Right ventricle myocardium inferior (tissue), 1 donor: Measurements from ENCODE around the gene FOXK1. TPM values are rescaled to one million over a fixed set of nuclear protein-coding genes. Genes with fewer than 3 reads are reported as not detected.
"Not testable (repeated sequence)": the region's sequence is repeated elsewhere in the genome, so short reads cannot be mapped to it uniquely, and the experiment has no call there.

ENCODE experiments used
- ATAC-seq: fragments of 200-7000 bp; cut with Tn5 transposase; one replicate; pipeline ENCODE4 v1.9.1; 2020; ENCODE audit warnings: mild to moderate bottlenecking, moderate library complexity
- DNase-seq: peaks from one replicate; pipeline ENCODE4 v3.0.0; 2021; ENCODE audit errors: missing footprints
- intact Hi-C: fragments of 100-400 bp; cut with DNase I; formaldehyde crosslinking; loops from one replicate; pipeline ENCODE4 v1.11.0; 2022
- total RNA-seq: library from RNA; stranded (reverse); fragmentation: NEBNext Ultra II Directional; extraction: Animal tissue kit (Norgen Biotek cat#: 25700); gene quantifications from one replicate; pipeline ENCODE4 v1.2.1, GENCODE V29; 2021
- donor health status: DM: no; HTN: yes; CAD: no; lungs with severe emphysema.

FOXK1 gene
- total RNA-seq, 1 donor from 2014 or later, result 16.8 TPM

DNA sequence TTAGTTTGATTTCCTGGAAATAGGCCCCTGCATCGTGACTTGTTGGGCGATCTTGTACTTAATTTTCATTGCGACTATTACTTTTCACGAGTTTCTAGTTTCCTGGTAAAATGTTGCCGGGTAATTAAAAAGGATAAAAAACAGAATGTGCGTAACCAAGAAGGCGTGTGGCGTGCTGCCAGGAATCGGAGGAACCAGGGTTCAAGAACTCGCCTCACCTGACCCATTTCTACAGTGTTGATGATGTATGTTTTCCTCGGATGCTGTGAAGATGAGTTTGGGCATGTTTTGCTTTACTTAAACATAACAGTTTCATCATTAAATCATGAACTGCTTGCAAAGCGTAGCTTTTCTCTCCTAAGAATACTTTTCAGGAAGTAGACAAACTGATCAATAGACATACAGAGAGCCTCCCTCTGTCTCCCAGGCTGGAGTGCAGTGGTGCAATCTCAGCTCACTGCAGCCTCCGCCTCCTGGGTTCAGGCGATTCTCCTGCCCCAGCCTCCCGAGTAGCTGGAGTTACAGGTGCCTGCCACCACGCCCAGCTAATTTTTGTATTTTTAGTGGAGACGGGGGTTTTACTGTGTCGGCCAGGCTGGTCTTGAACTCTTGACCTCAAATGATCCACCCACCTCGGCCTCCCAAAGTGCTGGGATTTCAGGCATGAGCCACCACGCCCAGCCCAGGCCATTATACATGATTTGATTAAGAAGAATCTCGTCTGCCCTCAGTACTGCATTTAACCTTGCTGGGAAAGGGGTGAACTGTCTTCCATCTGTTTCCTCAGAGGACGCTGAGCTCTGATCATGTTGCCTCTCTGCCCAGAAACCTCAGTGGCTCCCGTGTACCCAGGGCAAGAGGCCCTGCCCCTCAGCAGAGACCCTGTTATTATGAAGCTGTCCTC, 9.1 kb downstream of the FOXK1 start:
- ATAC-seq, result no peak
- DNase-seq, result no peak
- intact Hi-C loops, result no loop called here

DNA sequence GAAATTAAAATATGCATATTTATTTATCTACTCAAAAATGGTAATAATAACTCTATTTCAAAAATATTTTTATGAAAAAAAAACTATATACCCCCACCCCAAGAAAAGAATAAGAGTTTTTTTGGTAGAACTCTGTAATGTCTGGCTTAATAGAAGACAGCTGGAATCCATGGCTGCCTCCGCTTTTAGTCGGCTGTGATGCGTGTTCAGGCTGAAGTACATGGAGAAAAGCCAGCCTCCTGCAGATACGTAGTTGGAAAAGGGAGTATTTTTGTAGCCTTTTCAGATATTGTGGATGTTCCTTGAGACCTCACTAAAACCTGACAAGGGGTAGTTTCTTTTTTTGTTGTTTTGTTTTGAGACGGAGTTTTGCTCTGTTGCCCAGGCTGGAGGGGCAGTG, 10.0 kb downstream of the FOXK1 start:
- DNase-seq, result no peak
- intact Hi-C loops, result no loop called here
- peak; percentile 55 for ATAC-seq

DNA sequence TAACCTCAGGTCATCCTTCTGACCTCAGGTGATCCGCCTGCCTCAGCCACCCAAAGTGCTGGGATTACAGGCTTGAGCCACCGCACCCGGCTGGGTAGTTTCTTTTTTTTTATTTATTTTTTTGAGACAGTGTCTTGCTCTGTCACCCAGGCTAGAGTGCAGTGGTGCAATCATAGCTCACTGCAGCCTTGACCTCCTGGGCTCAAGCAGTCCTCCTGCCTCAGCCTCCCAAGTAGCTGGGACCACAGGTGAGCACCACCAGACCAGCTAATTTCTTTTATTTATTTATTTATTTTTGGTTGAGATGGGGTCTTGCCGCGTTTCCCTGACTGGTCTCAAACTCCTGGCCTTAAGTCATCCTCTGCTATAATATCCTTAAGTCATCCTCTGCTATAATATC, 10.5 kb downstream of the FOXK1 start:
- intact Hi-C loops, DNase-seq, ATAC-seq: not testable (repeated sequence)

DNA sequence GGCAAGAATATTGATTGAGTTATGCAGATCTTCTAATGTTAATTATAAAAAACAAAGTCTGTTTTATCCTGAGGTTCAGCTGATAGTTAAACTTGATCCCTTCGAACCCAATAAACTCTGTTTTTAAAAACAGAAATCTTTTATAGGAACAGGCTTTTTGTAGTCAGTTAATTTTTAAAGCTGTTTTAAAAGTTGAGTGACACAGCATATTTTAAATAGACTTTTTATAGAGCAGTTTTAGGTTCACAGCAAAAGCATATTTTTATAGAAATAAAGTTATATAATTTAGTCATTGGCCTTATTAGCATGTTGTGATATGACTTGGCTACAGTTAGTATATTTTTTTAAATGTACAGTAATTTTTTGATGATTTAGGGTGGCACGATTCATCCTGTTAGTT, 11.1 kb downstream of the FOXK1 start:
- intact Hi-C loops, result no loop called here
- DNase-seq, result no peak

DNA sequence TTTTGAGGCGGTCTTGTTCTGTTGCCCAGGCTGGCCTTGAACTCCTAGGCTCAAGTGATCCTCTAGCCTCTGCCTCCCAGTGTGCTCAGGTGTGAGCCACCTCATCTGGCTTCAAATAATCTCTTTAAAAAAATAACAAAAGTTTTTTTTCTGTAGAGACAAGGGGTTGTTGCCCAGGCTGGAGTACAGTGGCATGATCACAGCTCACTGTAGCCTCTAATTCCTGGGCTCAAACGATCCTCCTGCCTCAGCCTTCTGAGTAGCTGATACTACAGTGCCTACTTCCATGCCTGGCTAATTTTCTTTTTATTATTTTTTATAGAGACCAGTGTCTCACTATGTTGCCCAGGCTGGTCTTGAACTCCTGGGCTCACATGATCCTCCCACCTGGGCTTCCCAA, 11.7 kb downstream of the FOXK1 start:
- intact Hi-C loops, result loop anchor here (2.0 kb wide), 1 partner anchor 51 kb away; no protein-coding TSS in a partner anchor
- DNase-seq, result no peak

More for the DNA sequence above, 11.1 kb downstream of the FOXK1 start:
- no peak for ATAC-seq

DNA sequence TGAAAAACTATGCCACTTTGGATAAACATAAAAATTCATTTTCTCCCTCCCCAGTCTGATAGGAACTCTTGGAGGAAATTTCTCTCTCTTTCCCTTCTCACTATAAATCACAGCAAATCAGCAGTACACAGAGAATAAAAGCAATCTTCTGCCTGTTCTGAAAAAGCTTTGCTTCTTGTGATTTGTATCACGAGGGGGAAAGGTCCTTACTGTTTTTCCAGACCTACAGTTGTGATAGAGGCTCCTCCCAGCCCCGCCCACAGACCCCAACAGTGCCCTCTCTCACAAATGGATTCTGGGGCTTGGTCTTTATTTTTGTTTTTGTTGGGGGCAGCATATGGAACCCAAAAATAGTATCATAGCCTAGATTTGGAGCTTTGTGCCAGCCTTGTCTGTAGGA, 12.2 kb downstream of the FOXK1 start:
- ATAC-seq (no peak), DNase-seq (no peak)
- intact Hi-C loops, result loop anchor here (2.0 kb wide), 1 partner anchor 50 kb away; no protein-coding TSS in a partner anchor

More for the DNA sequence above, 11.7 kb downstream of the FOXK1 start:
- ATAC-seq, result no peak

DNA sequence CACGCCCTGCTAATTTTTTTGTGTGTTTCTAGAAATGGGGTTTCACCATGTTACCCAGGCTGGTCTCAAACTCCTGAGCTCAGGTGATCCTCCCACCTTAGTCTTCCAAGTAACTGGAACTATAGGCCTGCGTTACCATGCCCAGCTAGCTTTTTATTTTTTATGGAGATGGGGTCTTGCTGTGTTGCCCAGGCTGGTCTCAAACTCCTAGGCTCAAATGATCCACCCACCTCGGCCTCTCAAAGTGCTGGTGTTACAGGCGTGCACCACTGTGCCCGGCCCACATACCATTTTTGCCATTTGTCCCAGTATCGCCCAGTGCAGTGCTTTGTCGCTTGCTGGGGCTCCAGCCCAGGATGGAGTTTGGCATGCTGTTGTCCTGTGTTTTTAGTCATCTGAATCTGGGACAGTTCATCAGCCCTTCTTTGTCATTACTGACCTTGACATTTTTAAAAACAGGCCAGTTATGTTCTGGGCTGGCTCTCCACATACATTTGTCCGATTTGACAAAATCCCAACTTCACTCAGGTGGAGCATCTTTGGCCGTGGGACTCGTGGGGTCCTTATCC, 16.7 kb downstream of the FOXK1 start:
- no peak for DNase-seq
- intact Hi-C loops, result no loop called here
- ATAC-seq, result no peak

DNA sequence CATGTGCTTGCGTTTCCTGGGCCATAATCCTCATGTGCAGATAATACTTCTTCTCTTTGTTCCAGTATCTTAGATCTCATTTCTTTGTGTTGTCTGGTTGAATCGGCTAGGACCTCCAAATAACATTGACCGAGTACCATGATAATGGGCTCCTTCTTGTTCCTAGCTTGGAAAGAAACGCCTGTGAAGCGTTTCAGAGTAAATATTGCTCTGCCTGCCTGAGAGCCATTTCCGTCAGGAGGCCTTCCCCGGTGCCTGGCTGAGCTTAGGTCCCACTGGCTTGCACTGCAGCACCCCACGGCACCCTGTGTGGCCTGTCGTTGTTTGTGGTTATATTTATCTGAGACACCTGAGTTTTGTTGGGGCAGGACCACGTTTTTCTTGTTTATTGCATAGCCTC, 17.7 kb downstream of the FOXK1 start:
- DNase-seq, result no peak
- ATAC-seq, result no peak
- intact Hi-C loops, result no loop called here

DNA sequence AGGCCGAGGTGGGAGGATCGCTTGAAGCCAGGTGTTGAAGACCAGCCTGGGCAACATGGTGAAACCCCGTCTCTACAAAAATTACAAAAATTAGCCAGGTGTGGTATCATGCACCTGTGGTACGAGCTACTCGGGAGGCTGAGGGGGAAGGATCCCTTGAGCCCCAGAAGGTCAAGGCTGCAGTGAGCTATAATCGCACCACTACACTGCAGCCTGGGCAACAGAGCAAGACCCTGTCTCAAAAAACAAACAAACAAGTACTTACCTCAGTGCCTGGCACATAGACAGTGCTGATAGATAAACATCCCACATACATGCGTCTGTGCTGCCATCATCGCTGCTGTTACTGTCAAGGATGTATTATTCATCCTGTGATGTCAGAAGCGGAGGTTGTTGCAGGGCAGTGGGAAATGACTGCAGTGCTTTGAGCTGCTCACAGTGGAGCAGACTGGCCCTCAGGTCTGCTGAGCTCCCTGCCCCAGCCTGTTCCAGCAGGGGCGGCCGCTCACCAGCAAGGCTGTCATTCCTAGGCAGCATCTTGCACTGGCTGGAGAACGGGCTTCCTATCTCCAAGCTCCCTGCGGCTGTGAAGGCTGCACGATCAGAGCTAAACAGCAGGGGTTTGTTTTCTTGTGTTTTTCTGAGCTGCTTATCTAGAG, 18.6 kb downstream of the FOXK1 start:
- no peak for DNase-seq
- ATAC-seq, result peak; percentile 36
- intact Hi-C loops, result no loop called here

DNA sequence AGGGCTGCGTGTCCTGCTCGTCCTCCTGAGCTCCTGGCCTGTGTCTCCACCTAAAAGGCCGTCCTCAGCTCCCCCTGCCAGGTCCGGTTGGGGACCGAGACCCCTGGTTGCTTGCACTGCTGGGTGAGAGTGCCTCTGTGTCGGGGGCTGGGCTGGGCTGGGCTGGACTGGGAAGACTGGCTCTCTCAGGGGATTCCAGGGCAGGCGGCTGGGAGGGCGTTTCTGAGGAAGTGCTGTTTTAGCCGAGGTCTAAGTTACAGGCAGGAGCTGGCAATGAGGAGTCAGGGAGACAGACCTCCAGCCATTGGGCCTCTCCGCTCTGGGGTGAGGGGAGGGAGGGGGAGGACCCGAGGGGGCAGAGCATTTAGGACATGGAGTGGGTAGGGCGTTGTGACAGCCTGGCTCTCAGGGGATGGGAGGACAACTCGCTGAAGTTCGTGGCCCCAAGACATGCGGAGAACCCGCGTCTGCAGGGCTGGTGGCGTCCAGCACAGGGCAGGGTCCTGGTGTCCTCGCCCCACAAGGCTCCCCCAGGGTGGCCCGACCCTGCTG, 20.9 kb downstream of the FOXK1 start:
- ATAC-seq (peak; percentile 23), DNase-seq (no peak)
- intact Hi-C loops, result no loop called here

DNA sequence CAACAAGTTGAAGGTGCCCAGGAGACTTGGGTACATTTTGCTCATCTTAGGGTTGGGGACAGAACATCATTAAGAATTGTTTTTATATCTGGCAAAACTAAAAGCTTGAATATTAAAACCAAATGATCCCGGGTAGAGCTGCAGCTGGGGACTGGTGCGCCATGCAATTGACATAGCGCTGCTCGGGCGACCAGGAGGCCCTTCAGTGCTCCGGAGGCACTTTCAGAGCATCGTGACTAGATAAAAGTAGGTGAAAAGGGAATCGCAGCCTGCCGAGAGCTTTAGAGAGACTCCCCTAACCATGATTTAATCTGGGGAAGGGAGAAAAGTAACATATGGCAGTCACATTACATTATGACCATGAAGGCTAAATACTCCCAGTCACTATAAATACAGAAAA, 21.4 kb downstream of the FOXK1 start:
- ATAC-seq (no peak), DNase-seq (no peak)
- intact Hi-C loops, result no loop called here

DNA sequence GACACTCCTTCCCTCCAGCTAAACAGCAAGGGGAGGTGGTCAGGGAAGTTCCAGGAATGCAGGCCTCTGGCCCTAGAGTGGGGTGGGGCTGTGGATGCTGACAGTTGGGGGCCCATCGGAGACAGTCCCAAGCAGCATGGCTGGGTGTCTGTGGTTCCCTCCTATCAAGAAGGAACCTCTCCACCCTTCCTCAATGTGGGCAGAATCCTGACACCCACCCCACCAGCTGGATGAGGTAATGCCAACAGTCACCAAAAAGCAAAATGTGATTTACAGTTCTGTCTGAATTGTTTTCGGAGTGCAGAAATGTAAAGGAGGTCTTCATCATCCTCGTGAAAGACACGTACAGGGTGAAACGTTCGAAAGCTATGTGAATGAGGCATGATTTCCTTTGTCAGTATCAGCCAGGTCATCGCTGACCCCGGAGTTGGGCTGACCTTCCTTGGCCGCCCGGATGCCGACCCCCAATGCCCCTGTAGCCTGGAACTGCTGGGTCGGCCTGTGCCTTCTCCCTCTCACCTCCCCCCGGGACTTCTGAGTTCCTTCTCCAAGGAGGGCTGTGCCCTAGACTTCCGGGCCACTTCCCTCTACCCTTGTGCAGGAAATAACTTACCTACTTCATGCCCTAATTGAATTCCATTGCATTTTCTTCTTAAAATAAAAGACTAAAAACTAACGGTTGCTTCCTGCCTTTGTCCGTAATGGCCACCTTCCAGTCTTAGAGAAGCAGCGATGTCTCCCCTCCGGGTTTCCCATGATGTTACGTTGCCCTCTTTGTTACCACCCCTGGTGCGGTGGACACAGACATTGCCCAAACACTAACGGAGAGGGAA, 24.5 kb downstream of the FOXK1 start:
- no peak for ATAC-seq
- DNase-seq, result no peak
- intact Hi-C loops, result no loop called here

DNA sequence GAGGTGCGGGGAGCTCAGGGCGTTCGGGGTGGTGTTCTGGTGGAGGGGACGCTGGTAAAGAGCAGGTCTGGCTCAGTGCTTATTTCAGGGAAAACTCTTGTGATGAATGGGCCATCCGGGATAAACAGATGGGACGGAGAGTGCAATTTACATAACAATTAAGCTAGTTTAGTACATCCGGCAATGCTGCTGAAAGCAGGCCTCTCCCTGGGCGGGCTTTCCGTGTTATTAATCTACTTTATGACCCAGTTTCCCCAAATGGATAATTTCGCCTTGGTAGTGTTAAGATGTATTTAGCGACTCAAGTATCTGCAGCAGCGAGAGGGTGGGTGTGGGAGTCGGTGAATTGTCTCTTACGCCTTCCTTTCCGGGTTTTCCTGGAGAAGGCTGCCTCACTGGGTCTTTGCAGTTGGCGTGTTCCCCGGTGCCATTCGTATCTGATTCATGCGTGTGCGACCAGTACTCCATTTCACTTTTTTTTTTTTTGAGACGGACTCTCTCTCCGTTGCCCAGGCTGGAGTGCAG, 25.2 kb downstream of the FOXK1 start:
- ATAC-seq (no peak), DNase-seq (no peak)
- intact Hi-C loops, result no loop called here

DNA sequence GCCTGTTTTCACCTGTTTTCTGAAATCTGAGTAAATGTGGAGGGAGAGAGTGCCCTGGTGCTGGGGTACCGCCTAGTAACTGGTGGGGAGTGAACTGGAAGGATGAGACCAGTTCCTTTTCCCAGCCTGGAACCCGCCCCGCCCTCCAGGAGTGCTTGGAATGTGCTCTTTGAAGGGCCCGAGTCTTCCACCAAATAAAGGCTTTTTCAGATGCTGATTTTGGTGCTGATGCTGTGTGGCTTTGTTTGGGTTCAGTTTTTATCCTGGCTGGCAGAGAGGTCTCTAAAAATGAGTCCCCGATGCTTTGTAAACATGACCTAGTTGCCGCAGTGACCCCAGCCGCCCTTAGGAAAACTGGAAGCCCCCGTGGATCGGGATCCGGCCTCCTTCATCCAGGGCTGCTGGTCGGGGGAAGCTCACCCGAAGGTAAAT, 25.9 kb downstream of the FOXK1 start:
- no peak for DNase-seq
- intact Hi-C loops, result no loop called here
- no peak for ATAC-seq

DNA sequence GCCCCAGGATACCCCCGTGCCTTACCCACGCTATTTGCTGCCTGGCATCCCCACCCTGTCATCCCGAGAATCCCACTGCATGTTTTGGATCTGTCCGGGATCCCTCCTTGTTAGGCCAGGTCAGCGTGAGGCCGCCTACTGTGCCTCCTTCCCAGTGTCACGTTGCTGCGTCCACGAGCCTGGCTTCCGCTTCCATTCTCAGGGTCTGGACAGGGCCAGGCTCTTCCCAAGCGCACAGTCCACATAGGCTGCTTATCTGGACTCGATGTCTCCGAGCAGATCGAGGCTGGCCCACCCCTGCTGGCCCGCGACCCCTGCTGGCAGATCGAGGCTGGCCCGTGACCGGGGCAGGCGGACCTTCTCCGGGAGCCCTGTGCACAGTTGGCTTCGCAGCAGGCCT, 27.1 kb downstream of the FOXK1 start:
- no peak for ATAC-seq
- no peak for DNase-seq
- intact Hi-C loops, result no loop called here

DNA sequence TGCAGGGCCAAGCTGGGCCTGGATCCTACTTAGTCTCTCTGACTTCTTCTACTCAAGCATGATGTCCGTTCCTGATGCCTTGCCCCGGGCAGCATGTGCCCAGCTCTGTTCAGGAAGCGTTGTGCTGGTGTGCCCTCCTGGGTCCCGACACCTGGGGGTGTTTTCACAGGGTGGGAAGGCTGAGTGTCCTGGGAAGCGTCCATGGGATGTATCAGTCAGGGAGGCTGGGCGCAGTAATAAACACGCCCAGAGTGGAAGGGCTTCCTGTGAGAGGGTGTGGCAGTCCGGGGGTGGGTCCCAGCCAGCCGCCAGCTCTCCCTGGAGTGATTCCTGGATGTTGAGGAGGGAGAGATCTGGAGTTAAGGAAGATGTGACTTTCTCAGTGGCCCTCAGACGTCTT, 29.0 kb downstream of the FOXK1 start:
- DNase-seq (no peak), ATAC-seq (no peak)
- intact Hi-C loops, result no loop called here

DNA sequence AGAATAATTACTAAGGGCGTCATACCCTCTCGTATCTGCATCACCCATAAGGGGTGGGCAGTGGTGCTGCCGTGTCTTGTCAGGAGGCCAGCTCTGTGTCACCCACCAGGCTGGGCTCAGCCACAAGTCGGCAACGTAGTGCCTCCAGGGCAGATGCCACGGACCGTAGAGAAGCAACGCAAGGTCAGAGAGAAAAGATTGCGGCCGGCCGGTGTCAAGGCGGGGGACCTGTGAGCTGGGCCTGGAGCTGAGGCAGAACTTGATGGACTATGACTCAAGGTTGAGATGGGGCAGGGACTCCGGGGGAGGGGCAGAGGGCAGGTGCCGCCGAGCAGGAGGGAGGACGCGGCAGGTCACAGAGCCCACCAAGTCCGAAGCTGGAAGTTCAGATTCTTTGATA, 29.5 kb downstream of the FOXK1 start:
- ATAC-seq (no peak), DNase-seq (no peak)
- intact Hi-C loops, result no loop called here
